Frontal cortex (tissue), 4 donors: ENCODE data around the gene DYRK4. TPM values are rescaled to one million over a fixed set of nuclear protein-coding genes. Genes with fewer than 3 reads are reported as not detected.

Experiments
- DNase-seq, 2 donors: peaks; one replicate each; pipeline ENCODE4 v3.0.0; 2012; ENCODE audit warnings: low spot score in 2 of 2
- FAIRE-seq: peaks from 2 replicates; lab custom pipeline; 2012; peaks lifted over from hg19 to GRCh38; lab: Jason Lieb, UNC
- total RNA-seq: library from RNA; depleted of rRNA; stranded (reverse); fragments of >200 nt; gene quantifications from one replicate; pipeline ENCODE4 v1.2.3, GENCODE V29; 2014
- donor health status: control.
- donor health status: control.
- donor health status: control.

The DYRK4 gene
- total RNA-seq, 1 donor from 2014 or later = 17.9 TPM

- FAIRE-seq (no peak), DNase-seq (no peak)
Observed at GRCh38 chr12:4607056-4607455, 45.0 kb downstream of the DYRK4 start.

GRCh38 chr12:4609071-4609470 is 47.1 kb downstream of the DYRK4 start:
- DNase-seq (no peak), FAIRE-seq (no peak)

GRCh38 chr12:4610481-4610880 is 48.5 kb downstream of the DYRK4 start:
- DNase-seq (no peak), FAIRE-seq (no peak)

- no peak for FAIRE-seq
- DNase-seq = no peak
Observed at GRCh38 chr12:4615667-4616066, 53.7 kb downstream of the DYRK4 start.

- no peak for DNase-seq
- FAIRE-seq = no peak
Observed at GRCh38 chr12:4621511-4621910, 59.5 kb downstream of the DYRK4 start.

- FAIRE-seq (no peak), DNase-seq (no peak)
Observed at GRCh38 chr12:4626543-4626942, 64.5 kb downstream of the DYRK4 start.

GRCh38 chr12:4628406-4628805 is 66.4 kb downstream of the DYRK4 start:
- DNase-seq = no peak
- FAIRE-seq = no peak

- FAIRE-seq = no peak
Observed at GRCh38 chr12:4630262-4630661, 68.3 kb downstream of the DYRK4 start.

GRCh38 chr12:4643747-4644146 is 81.7 kb downstream of the DYRK4 start:
- FAIRE-seq (no peak), DNase-seq (no peak)

More at GRCh38 chr12:4630262-4630661, 68.3 kb downstream of the DYRK4 start:
- no peak for DNase-seq

GRCh38 chr12:4645023-4645422 is 83.0 kb downstream of the DYRK4 start:
- FAIRE-seq = no peak

GRCh38 chr12:4648104-4648500 is 86.1 kb downstream of the DYRK4 start:
- FAIRE-seq = no peak

More at GRCh38 chr12:4645023-4645422, 83.0 kb downstream of the DYRK4 start:
- no peak for DNase-seq

GRCh38 chr12:4648501-4649357 is 86.7 kb downstream of the DYRK4 start, which contains the start of the genes AKAP3 and NDUFA9:
Gene AKAP3 (minus strand): TSS chr12:4649051. CDS start chr12:4638196, 10,855 bp downstream.
Gene NDUFA9 (plus strand): TSS chr12:4649114. CDS start chr12:4649127, 13 bp downstream.
- FAIRE-seq = no peak

More at GRCh38 chr12:4648104-4648500, 86.1 kb downstream of the DYRK4 start:
- no peak for DNase-seq

GRCh38 chr12:4649358-4649661 is 87.3 kb downstream of the DYRK4 start:
- FAIRE-seq (no peak), DNase-seq (no peak)

More at GRCh38 chr12:4648501-4649357, 86.7 kb downstream of the DYRK4 start, which contains the start of the genes AKAP3 and NDUFA9:
- peak; percentile 39 to 53 for DNase-seq

GRCh38 chr12:4653257-4653656 is 91.2 kb downstream of the DYRK4 start:
- no peak for DNase-seq
- no peak for FAIRE-seq

GRCh38 chr12:4653691-4654090 is 91.7 kb downstream of the DYRK4 start:
- no peak for FAIRE-seq
- no peak for DNase-seq

Other genes starting within 250 kb of the DYRK4 start
- 4.1 TPM for gene TIGAR, start 241.0 kb upstream of the DYRK4 start, total RNA-seq
- gene FGF23, start 182.5 kb upstream of the DYRK4 start, total RNA-seq = not detected
- not detected for gene FGF6, start 116.4 kb upstream of the DYRK4 start, total RNA-seq
- 3.7 TPM for gene RAD51AP1, start 23.3 kb upstream of the DYRK4 start, total RNA-seq
- 4.1 TPM for gene AKAP3, start 86.8 kb downstream of the DYRK4 start, total RNA-seq
- 32.2 TPM for gene NDUFA9, start 86.9 kb downstream of the DYRK4 start, total RNA-seq
- 57.5 TPM for gene GALNT8, start 158.2 kb downstream of the DYRK4 start, total RNA-seq